Transverse colon (tissue), 3 donors: ENCODE measurements around the gene NFYC.

Source experiments
- CTCF ChIP-seq, 5 experiments: fragments of 200-600 bp in 3 of 5; fragments of 450-650 bp in 2 of 5; sonication (generic) in 3 of 5; IDR thresholded peaks; 1 replicate in 2 of 5; 2 replicates in 3 of 5; pipeline ENCODE4 v1.5.1; 2016 to 2017; ENCODE audit warnings: antibody characterized with exemption in 5 of 5, inconsistent platforms in 3 of 5, mild to moderate bottlenecking in 2 of 5, moderate library complexity in 1 of 5
- POLR2A ChIP-seq: fragments of 450-650 bp; IDR thresholded peaks from one replicate; pipeline ENCODE4 v1.6.1; 2016; ENCODE audit warnings: antibody characterized with exemption, mild to moderate bottlenecking, moderate library complexity

- TF ChIP-seq CTCF (IDR thresholded peaks at IDR 0.05) (no peak), POLR2A (no peak)
These were observed 550 bp upstream of the NFYC start for GRCh38 chr1:40690771-40691537.
